ENCODE measurements around the gene CPHXL2. TPM values are rescaled to one million over a fixed set of nuclear protein-coding genes. Genes with fewer than 3 reads are reported as not detected.

CPHXL2 gene
- total RNA-seq, result not detected

GRCh38 chr16:75676909-75677308 is at the start of gene CPHXL2:
Gene CPHXL2, minus strand, starts transcription at chr16:75677009. Its CDS starts 10 bp downstream, at chr16:75676999.

GRCh38 chr16:75726390-75726789 is 49.6 kb upstream of the CPHXL2 start, which contains the start of gene CPHXL:
Gene CPHXL, minus strand, starts transcription at chr16:75726490. Its CDS starts 48 bp downstream, at chr16:75726442.

DNA sequence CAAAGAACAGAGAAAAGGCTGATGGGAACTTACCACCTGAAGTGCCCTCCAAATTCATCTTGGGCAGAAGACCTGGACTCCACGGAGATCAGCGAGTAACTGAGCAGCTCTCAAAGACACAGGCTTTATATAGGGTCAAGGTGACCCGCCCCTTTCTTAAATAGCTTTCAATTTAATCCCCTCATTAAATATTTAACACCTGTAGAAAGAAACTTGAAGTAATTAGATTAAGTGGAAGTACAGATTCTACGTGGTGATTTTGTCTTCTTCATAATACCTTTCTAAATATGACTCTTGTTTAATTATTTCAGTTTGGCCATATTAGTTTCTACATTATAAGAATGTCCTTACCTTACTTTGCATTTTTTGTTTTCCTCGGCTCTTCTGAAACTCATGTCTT is 24.6 kb upstream of the CPHXL2 start, which contains the start of gene DUXB:
TSS of gene DUXB (minus strand) at position 101 of the 400 bp plus-strand sequence. CDS start at position 58, 43 bp downstream.

GRCh38 chr16:75647492-75648264 is 29.1 kb downstream of the CPHXL2 start, which contains the start of the genes KARS1 and TERF2IP:
Gene KARS1, minus strand, starts transcription at chr16:75647665. Its CDS starts 26 bp downstream, at chr16:75647639.
Gene TERF2IP, plus strand, starts transcription at chr16:75647773. Its CDS starts 110 bp downstream, at chr16:75647883.

DNA sequence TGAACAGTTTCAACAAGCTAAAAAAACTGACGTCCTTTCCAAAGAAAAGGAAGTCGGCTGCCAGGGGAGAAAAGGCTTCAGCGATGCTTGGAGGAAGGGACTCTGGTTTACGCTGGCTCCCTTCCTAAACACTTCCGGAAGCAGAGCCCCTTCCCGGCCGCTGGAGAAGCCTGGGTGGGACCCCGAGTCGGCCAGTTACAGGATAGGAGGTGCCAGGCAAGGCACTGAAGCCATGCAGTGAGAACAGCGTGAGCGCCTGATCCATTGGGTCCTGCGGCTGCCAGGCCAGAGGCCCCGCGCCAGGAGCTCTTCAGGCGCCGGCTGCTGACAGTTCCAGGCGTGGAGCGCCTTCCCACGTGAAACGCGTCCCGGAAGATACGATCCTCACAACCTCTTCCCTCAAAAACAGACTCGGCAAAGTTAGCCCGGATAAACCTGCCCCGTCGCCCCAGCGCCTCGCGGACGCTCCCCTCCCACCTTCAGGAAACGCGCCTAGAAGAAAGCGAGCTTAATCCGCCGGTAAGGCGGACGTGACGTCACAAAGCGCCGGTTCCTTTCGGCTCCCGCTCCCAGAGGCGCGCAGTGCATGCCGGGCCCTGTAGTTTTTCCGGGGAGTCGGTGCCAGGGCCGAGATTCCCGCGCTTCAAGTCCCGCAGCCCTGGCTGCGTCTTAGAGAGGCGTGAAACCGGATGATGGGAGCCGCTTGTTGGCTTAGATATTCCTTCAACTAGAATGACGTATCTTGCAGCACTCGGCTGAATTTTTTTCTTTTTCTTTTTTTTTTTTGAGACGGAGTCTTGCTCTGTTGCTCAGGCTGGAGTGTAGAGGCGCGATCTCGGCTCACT is 53.8 kb downstream of the CPHXL2 start, which contains the start of gene ADAT1:
TSS of gene ADAT1 (minus strand) at position 521 of the 845 bp plus-strand sequence. CDS start 2,482 bp downstream, outside the sequence.

Small RNA genes within 50 kb of the gene (small RNA-seq; reads per million reads assigned to genes)
- 0 reads per million in 2 donors for gene RN7SL520P

Other genes with a start within 250 kb of the CPHXL2 start
- gene CFDP1, start 243.5 kb downstream of the CPHXL2 start, total RNA-seq, result 10 to 100 TPM; 21.3 to 26.3 TPM
- gene TMEM170A, start 212.3 kb downstream of the CPHXL2 start, total RNA-seq, result 10 to 100 TPM; 11.4 to 19.6 TPM
- 1 to 10 TPM; 5.5 to 9.3 TPM for gene CHST6, start 181.6 kb downstream of the CPHXL2 start, total RNA-seq
- gene CHST5, start 140.9 kb downstream of the CPHXL2 start, total RNA-seq, result under 1 TPM; under 0.01 to 0.34 TPM
- gene TMEM231, start 120.8 kb downstream of the CPHXL2 start, total RNA-seq, result 10 to 100 TPM; 13.1 to 16.3 TPM
- gene GABARAPL2, start 110.6 kb downstream of the CPHXL2 start, total RNA-seq, result 10 to 100 TPM; 30.3 to 36.6 TPM
- gene ADAT1, start 53.7 kb downstream of the CPHXL2 start, total RNA-seq, result 100 to 1,000 TPM in 1 of 2 donors, 10 to 100 TPM in 1; 96.7 to 109 TPM
- 100 to 1,000 TPM; 106 to 160 TPM for gene KARS1, start 29.3 kb downstream of the CPHXL2 start, total RNA-seq
- gene TERF2IP, start 29.2 kb downstream of the CPHXL2 start, total RNA-seq, result 10 to 100 TPM; 38.0 to 42.3 TPM
- gene DUXB, start 24.5 kb upstream of the CPHXL2 start, total RNA-seq, result not detected
- not detected for gene CPHXL, start 49.5 kb upstream of the CPHXL2 start, total RNA-seq